Activated T-cell treated with anti-CD3 and anti-CD28 coated beads, Interleukin-2, amount 50 U/mL, for 24 hours (primary cell): ENCODE data around the gene GPR68.

Source experiments
- DNase-seq: peaks from one replicate; pipeline ENCODE4 v3.0.0-alpha.2; 2020
- H3K27ac Mint-ChIP-seq: 2 replicates; pipeline ENCODE4 v1.8.0; 2020; ENCODE audit warnings: mild to moderate bottlenecking, mixed read lengths
- H3K27me3 Mint-ChIP-seq: 2 replicates; pipeline ENCODE4 v1.8.0; 2020; ENCODE audit warnings: mixed read lengths
- H3K36me3 Mint-ChIP-seq: 2 replicates; pipeline ENCODE4 v1.8.0; 2020; ENCODE audit warnings: low read depth, mixed read lengths
- H3K4me1 Mint-ChIP-seq: 2 replicates; pipeline ENCODE4 v1.8.0; 2020; ENCODE audit warnings: low read depth, mixed read lengths
- H3K4me3 Mint-ChIP-seq: 2 replicates; pipeline ENCODE4 v1.8.0; 2020; ENCODE audit warnings: mild to moderate bottlenecking, moderate library complexity, mixed read lengths
- H3K9me3 Mint-ChIP-seq: 2 replicates; pipeline ENCODE4 v1.8.0; 2020; ENCODE audit warnings: mixed read lengths

GPR68 gene, protein sequence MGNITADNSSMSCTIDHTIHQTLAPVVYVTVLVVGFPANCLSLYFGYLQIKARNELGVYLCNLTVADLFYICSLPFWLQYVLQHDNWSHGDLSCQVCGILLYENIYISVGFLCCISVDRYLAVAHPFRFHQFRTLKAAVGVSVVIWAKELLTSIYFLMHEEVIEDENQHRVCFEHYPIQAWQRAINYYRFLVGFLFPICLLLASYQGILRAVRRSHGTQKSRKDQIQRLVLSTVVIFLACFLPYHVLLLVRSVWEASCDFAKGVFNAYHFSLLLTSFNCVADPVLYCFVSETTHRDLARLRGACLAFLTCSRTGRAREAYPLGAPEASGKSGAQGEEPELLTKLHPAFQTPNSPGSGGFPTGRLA

DNA sequence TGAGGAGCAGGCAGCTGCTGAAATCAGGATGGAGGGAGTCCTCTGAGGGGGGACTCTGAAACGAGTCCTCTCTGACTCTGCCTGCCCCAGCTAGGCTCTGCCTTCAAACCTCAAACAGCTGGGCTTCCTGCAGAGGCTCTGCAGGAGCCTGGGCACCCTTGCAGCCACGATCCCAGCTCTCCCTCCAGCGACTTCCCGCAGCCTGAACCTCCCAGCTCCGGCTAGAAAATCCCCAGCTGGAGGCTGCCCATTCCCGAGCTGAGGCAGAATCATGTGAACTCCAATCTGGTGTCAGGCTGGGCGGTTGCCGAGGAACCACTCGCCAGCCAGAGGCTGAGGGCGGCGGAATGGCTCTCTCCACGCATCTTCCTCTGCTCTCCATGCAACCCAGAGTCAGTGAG lies at the start of gene GPR68:
Gene GPR68, minus strand, starts transcription at position 204 of the 401 bp plus-strand sequence. CDS start 9,654 bp downstream, outside the sequence.
- no peaks in the 10 kb centered on the region for H3K27me3 Mint-ChIP-seq
- peak within 1 kb of the TSS; percentile 80 for H3K4me3 Mint-ChIP-seq
- H3K9me3 Mint-ChIP-seq: peaks cover 4% of the 10 kb centered on the region
- H3K36me3 Mint-ChIP-seq: peaks cover 26% of the 10 kb centered on the region
- DNase-seq: peak; percentile 68
- H3K4me1 Mint-ChIP-seq: peaks cover 95% of the 10 kb centered on the region
- peak within 1 kb of the TSS; percentile 98 for H3K27ac Mint-ChIP-seq

DNA sequence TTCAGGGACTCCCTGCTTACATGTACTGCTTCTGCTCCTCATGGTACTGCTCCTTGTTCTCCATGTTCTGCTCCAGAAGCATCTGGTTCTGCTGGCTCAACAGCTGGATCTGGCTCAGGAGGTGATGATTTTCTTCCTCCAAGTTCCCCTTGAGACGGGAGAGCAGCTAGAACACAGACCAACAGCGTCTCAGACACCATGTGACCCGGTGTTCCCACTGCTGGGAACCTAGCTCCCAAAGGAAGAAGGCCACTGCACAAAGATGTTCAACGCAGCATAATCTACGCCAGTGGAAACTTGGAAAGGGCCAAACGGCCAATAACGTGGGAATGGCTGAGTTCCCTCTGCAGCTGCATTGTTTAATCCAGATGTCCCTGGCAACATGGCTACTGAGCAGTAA lies 49.6 kb upstream of the GPR68 start:
- peaks cover 97% of the 10 kb centered on the region for H3K36me3 Mint-ChIP-seq
- peaks cover 22% of the 10 kb centered on the region for H3K4me1 Mint-ChIP-seq
- no peaks in the 10 kb centered on the region for H3K9me3 Mint-ChIP-seq
- H3K4me3 Mint-ChIP-seq: no peak overlapping the region
- no peak for DNase-seq
- H3K27ac Mint-ChIP-seq: peak overlapping the region; percentile 87
- no peaks in the 10 kb centered on the region for H3K27me3 Mint-ChIP-seq

DNA sequence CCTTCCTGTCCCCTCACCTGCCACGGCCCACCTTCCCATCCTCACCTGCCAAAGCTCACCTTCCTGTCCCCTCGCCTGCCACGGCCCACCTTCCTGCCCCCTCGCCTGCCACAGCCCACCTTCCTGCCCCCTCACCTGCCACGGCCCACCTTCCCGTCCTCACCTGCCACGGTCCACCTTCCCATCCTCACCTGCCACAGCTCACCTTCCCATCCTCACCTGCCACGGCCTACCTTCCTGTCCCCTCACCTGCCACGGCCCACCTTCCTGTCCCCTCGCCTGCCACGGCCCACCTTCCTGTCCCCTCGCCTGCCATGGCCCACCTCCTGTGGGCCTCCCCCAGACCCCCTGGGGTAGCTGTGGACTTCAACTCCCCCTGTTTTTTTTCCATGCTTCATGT lies 48.8 kb upstream of the GPR68 start:
- no peak for DNase-seq
- peaks cover 96% of the 10 kb centered on the region for H3K36me3 Mint-ChIP-seq
- H3K4me3 Mint-ChIP-seq: no peak overlapping the region
- H3K27ac Mint-ChIP-seq: peak overlapping the region; percentile 87
- peaks cover 14% of the 10 kb centered on the region for H3K4me1 Mint-ChIP-seq
- no peaks in the 10 kb centered on the region for H3K27me3 Mint-ChIP-seq
- no peaks in the 10 kb centered on the region for H3K9me3 Mint-ChIP-seq

DNA sequence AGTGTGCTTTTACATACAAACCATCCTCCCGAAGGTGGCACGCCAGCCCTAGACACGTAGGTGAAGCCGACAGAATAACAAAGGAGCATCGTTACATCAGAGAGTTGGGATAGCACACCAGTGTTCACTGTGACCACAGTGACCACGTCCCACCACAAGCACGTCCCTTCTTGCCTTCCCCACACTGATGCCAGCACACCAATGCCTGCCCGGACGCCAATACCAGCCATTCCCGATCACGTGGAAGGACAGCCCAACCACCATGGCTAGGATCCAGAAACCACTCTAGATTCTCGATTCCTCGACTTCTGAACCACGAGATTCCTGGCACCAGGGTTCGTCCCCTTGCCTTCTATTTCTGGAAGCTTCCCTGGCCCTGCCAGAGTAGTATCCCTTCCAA lies 48.0 kb upstream of the GPR68 start:
- Mint-ChIP-seq H3K4me1 (peaks cover 14% of the 10 kb centered on the region), H3K27me3 (no peaks in the 10 kb centered on the region), H3K36me3 (peaks cover 96% of the 10 kb centered on the region), H3K4me3 (no peak overlapping the region), H3K9me3 (no peaks in the 10 kb centered on the region), H3K27ac (peak overlapping the region; percentile 87)
- no peak for DNase-seq

DNA sequence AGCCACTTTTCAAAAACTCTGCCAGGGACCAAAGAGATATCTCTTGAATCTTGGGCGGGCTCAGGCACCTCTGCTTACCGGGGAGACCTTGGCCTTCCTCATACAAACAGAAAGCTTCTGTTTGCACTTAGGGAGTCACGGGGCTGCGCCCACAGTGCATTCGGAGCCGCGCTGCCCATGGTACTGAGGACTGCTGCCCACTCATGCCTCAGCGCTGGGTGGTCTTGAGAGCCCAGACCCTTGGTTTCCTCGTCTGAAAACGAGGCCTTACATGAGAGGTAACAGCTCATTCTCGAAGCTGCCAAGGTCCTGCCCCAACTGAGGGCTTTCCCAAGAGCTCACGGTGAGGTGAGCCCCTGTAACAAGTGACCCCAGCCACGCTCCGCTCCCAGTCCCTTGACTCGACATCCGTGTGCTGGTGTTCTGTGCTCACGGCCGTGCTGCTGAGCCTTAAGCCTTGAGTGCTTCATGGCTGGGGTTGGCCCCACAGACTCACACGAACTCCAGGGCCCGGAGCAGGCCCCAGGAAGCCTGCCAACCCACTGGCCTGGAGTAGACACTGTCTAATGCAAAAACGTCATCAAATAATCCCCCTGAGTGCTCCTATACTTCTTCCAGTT lies 47.4 kb upstream of the GPR68 start:
- no peak for DNase-seq
- peaks cover 14% of the 10 kb centered on the region for H3K4me1 Mint-ChIP-seq
- H3K27ac Mint-ChIP-seq: peak overlapping the region; percentile 87
- H3K27me3 Mint-ChIP-seq: no peaks in the 10 kb centered on the region
- H3K9me3 Mint-ChIP-seq: no peaks in the 10 kb centered on the region
- H3K36me3 Mint-ChIP-seq: peaks cover 96% of the 10 kb centered on the region
- no peak overlapping the region for H3K4me3 Mint-ChIP-seq

DNA sequence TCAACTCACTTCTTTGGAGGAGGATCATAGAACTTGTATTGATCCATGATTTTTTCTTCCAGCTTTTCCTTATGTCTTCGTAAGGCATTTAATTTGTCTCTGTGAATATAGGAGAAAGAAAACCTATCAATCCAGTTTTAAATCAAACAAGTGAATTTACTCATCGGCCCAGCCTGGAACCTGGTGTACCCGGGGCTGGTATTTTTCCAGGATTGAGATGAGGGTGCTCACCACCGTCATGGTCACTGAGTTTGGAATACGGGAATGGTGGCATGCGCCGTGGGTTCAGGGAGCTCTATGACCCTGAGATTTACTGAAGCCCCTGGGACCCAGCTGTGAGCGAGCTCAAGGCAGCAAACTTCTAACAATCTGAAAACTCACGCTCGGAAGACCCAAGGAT lies 46.5 kb upstream of the GPR68 start:
- H3K9me3 Mint-ChIP-seq: no peaks in the 10 kb centered on the region
- peaks cover 96% of the 10 kb centered on the region for H3K36me3 Mint-ChIP-seq
- DNase-seq: no peak
- no peaks in the 10 kb centered on the region for H3K27me3 Mint-ChIP-seq
- peaks cover 19% of the 10 kb centered on the region for H3K4me1 Mint-ChIP-seq
- H3K27ac Mint-ChIP-seq: peak overlapping the region; percentile 75
- H3K4me3 Mint-ChIP-seq: no peak overlapping the region

DNA sequence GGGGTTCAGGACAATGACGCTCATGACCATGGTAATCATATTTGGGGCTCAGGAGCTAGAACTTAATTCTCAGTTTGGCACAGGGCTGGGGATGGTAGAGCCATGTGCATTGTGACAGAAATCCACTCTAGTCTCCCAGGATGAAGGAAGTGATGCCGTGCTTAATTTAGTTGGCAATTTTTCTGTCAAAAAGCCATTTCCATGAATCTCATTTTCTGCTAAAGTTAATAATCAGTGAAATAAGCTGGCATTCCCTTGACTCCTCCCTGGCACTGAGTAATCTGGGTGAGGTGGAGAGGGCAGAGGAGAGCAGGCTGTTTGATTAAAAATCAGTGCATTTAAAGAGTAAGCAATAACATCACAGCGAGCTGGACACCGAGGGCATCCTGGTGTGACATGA lies 45.0 kb upstream of the GPR68 start:
- Mint-ChIP-seq H3K36me3 (peaks cover 97% of the 10 kb centered on the region), H3K9me3 (no peaks in the 10 kb centered on the region), H3K4me1 (peaks cover 27% of the 10 kb centered on the region), H3K27me3 (no peaks in the 10 kb centered on the region), H3K4me3 (no peak overlapping the region), H3K27ac (peak overlapping the region; percentile 74)
- no peak for DNase-seq

DNA sequence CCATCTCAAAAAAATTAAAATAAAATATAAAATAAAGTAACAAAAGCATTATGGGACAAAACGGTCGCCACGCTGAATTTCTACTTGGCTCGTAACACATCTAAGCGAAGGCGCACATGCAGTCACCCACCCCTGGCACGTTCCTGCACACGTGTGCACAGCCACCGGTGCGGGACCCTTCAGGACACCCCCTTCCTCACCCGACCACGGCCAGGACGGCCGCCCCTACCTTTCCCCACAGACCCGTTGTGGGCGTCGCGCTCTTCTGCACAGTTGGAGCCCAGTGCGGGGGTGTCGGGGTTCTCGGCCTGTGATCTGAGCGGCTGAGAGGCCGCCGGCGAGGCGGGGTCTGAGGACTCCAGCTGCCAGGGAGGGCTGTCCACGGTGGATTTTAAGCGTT lies 44.4 kb upstream of the GPR68 start:
- DNase-seq: no peak
- peaks cover 97% of the 10 kb centered on the region for H3K36me3 Mint-ChIP-seq
- no peak overlapping the region for H3K4me3 Mint-ChIP-seq
- H3K4me1 Mint-ChIP-seq: peaks cover 26% of the 10 kb centered on the region
- H3K27ac Mint-ChIP-seq: peak overlapping the region; percentile 74
- H3K27me3 Mint-ChIP-seq: no peaks in the 10 kb centered on the region
- H3K9me3 Mint-ChIP-seq: no peaks in the 10 kb centered on the region

DNA sequence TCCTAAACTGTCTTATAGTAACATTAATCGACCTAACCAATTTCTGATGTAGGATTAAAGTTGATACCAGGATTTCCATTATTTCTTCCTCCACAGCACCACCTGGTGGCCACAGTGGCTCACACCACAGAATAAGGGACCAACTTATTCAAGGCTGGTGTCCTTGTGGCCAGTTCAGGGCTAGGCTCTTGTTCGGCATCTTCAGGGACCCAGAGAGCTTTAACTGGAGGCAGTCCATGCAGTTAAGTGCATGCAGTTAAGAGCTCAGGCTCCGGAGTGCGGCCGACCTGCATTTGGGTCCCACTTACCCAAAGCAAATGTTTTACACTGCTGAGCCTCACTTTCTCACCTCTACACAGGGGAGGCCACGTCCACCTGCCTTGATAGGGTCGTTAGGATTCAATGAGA lies 42.0 kb upstream of the GPR68 start:
- H3K36me3 Mint-ChIP-seq: peaks cover 98% of the 10 kb centered on the region
- no peak overlapping the region for H3K4me3 Mint-ChIP-seq
- no peaks in the 10 kb centered on the region for H3K27me3 Mint-ChIP-seq
- peaks cover 17% of the 10 kb centered on the region for H3K4me1 Mint-ChIP-seq
- H3K27ac Mint-ChIP-seq: peak overlapping the region; percentile 71
- H3K9me3 Mint-ChIP-seq: no peaks in the 10 kb centered on the region
- DNase-seq: peak; percentile 87

DNA sequence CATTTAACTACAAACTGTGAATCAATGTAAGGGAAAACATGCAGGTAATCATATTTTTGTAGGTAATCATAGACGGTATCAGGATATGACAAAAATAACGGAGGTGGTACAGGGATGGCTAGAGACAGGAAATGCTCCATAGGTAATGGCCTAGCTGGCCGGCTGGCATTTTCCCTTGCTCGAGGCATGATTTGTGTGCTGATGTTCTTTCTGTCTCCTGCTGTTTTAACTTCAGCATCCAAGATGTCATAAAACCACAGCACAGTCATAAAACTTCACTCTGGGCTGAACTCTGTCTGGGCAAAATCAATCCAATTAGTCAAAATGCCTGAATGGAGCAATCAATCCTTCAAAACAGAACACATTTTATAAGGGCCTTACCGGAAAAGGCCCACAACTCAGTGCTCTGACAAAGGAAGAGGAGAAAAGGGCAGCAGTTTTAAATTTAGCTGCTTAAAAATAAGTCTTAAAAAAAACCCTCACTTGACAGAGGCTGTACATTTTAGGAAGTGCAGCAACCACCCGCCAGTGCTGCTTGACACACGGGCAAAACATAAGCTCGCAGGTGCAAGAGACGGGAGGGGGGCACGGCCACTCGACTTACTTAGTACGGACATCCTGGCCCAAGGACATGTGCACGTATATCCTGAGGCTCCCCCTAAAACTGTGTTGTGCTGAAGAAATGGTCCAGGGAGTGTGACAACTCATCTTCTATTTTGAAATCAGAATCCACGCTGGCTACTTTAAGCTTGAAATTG lies 40.5 kb upstream of the GPR68 start:
- Mint-ChIP-seq H3K27ac (peak overlapping the region; percentile 81), H3K36me3 (peaks cover 98% of the 10 kb centered on the region), H3K27me3 (no peaks in the 10 kb centered on the region), H3K4me1 (peaks cover 14% of the 10 kb centered on the region), H3K9me3 (no peaks in the 10 kb centered on the region), H3K4me3 (no peak overlapping the region)
- no peak for DNase-seq

DNA sequence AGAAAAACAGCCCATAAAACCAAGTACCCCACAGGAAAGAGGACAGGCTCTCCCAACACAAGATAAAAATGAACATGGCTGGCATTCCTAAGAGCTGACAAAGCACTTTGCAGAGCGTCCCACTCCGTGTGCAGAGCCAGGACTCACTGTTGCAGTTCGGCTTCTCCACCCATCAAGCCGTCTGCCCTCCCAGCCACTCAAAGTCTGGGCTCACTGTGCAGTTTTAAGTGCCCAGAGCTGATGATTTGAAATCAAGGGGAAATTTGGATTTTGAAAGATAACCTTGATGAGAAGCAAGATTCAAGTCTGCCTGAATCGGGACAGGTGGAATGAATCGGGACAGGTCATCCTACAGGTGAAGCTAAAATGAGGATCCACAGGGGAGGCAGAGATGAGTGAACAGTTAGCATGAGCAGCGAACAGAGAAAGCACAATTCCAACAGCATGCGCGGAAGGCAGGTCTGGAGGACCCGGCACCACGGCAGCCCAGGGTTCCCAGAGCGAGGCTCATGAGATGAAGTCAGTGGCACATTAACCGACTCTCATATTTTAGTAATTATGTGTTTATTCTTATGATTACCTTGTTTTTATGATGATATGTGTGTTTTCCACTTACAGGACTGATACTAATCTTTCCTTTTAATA lies 39.8 kb upstream of the GPR68 start:
- Mint-ChIP-seq H3K27me3 (no peaks in the 10 kb centered on the region), H3K36me3 (peaks cover 98% of the 10 kb centered on the region), H3K4me3 (no peak overlapping the region), H3K9me3 (no peaks in the 10 kb centered on the region), H3K27ac (peak overlapping the region; percentile 81), H3K4me1 (peaks cover 14% of the 10 kb centered on the region)
- no peak for DNase-seq

DNA sequence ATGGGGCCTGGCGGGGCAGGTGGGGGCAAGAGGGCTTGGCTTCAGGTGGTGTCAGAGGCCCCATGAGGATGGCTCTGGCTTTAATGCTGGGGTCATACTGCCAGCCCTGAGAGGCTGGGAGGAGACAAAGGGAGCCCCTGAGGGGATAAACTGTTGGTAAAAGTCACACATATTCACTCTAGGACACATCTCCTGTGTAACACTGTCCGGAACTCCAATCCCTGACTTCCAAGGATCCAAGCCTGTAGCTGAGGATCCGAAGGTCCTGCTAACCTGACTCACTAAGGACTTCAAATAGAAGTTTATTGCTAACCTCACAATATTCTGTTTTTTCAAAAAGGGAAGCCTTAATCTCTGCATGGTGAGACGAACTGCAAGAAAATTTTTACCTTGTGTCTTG lies 39.2 kb upstream of the GPR68 start:
- DNase-seq: no peak
- H3K9me3 Mint-ChIP-seq: no peaks in the 10 kb centered on the region
- peaks cover 97% of the 10 kb centered on the region for H3K36me3 Mint-ChIP-seq
- H3K27ac Mint-ChIP-seq: peak overlapping the region; percentile 80
- no peaks in the 10 kb centered on the region for H3K27me3 Mint-ChIP-seq
- peaks cover 14% of the 10 kb centered on the region for H3K4me1 Mint-ChIP-seq
- no peak overlapping the region for H3K4me3 Mint-ChIP-seq

DNA sequence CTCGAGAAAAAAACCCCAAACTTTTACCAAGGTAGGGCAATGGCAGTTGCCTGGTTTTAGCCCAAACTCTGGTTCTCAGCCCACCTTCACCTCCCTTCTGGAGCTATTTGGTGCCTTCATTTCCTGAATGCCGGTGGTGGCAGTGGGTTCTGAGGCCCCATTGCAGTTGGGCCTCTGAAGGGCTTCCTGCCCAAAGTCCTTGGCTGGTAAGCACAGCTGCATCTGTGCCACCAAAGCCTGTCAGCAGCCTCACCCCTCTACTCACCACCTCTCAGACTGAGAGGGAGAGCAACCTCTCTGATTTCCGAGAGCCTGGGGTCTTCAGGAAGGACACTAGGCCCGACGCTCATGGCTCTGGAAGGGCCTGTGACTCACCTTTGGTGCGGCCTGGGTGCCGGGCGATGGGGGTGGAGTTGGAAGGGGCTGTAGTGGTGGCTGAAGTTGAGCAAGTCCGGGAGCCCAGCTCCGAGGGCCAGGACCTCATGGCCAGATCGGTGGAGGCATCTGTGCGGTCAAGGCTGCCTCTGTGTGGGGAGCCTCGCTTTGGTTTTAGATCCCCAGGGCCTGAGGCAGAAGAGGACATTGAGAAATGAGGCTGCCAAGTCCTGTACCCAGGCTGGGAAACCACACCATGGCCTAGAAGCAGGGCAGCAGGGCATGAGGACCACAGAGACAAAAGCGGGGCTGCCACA lies 38.6 kb upstream of the GPR68 start:
- H3K4me3 Mint-ChIP-seq: no peak overlapping the region
- no peaks in the 10 kb centered on the region for H3K9me3 Mint-ChIP-seq
- H3K36me3 Mint-ChIP-seq: peaks cover 98% of the 10 kb centered on the region
- DNase-seq: no peak
- H3K27me3 Mint-ChIP-seq: no peaks in the 10 kb centered on the region
- H3K27ac Mint-ChIP-seq: peak overlapping the region; percentile 80
- H3K4me1 Mint-ChIP-seq: peaks cover 14% of the 10 kb centered on the region

DNA sequence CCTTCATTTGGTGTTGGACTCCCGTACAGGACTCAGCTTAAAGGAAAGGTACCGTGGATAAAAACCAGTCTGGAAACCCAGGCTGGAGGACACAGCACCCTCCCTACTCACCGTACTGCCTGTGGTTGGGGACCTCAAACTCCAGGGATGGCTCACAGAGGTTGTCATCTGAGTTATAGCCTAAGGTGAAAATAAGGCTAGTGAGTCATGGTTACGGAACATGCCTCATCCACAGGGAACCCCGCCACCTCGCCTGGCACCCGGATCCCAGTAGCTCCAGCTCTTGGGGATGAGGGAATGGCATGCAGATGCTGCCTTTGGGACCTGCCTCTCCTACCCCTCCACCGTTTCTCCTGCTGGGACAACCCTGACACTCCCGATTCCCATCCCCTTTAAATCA lies 36.8 kb upstream of the GPR68 start:
- peak overlapping the region; percentile 77 for H3K27ac Mint-ChIP-seq
- peaks cover 12% of the 10 kb centered on the region for H3K4me1 Mint-ChIP-seq

More for the DNA sequence above, 36.8 kb upstream of the GPR68 start:
- H3K36me3 Mint-ChIP-seq: peaks cover 98% of the 10 kb centered on the region
- no peaks in the 10 kb centered on the region for H3K9me3 Mint-ChIP-seq
- H3K27me3 Mint-ChIP-seq: no peaks in the 10 kb centered on the region
- DNase-seq: no peak
- no peak overlapping the region for H3K4me3 Mint-ChIP-seq
